ENCODE measurements around the gene UBE2L3. TPM values are rescaled to one million over a fixed set of nuclear protein-coding genes. Genes with fewer than 3 reads are reported as not detected.
A peak's percentile ranks its signal among the peaks of the same experiment; 100 is the strongest.

UBE2L3 gene
- total and polyA plus RNA-seq, 2 of the 13 experiments (the other 11 are each of a cell fraction or from before 2014, with no cell fraction given), result 30.2 to 58.1 TPM

DNA sequence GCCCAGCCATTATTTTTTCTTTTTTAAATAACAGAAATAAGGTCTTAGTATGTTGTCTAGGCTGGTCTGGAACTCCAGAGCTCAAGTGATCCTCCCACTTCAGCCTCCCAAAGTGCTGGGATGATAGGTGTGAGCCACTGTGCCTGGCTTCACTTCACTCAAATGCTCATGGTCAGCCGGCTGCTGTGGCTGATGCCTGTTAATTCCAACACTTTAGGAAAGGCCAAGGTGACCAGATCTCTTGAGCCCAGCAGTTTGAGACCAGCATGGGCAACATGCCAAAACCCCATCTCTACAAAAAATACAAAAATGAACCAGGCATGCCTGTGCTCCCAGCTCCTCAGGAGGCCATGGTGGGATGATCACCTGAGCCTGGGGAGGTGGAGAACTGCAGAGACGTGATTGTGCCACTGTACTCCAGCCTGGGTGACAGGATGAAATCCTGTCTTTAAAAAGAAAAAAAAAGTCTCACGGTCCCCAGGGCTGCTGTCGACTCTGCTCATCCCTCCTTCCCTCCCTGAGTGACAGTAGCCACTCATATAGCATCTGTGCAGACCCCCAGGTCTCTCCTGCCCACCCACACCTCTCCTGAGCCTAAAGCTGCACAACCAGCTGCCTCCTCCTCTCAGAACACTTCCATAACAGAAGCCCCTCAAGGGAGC, 58.7 kb downstream of the UBE2L3 start:
- ATAC-seq (no peak), FAIRE-seq (no peak), DNase-seq (ENCODE audit: low spot score) (no peak)
- no peak overlapping the region for H3K27ac ChIP-seq (ENCODE audit: extremely low read length, insufficient read depth, low read length)
- H3K9me3 ChIP-seq (ENCODE audit: low read length), result no peaks in the 10 kb centered on the region
- H3K79me2 ChIP-seq (ENCODE audit: insufficient read depth, low read length), result peaks cover 19% of the 10 kb centered on the region
- H3K9ac ChIP-seq (ENCODE audit: insufficient read depth, low read depth, low read length), result no peak overlapping the region
- ChIA-PET POLR2A (interaction anchor here (2.3 kb wide), 1 partner anchor 16 kb away, joined by 12 read pairs; the partner anchor contains the start of gene SDF2L1), CTCF (ENCODE audit: low intra/inter-chr PET ratio, low total read pairs) (interaction anchor here (0.9 kb wide), 1 partner anchor 20 kb away, joined by 3 read pairs; no protein-coding TSS in a partner anchor)
- intact Hi-C loops (cut with micrococcal nuclease; ENCODE audit: unreplicated experiment), result no loop called here
- H3K4me3 ChIP-seq (replicated peaks in 1 of 3; ENCODE audit: insufficient read depth in 1 of 3, low read depth in 2 of 3, low read length in 3 of 3), result no peak overlapping the region
- no peak overlapping the region for H2AFZ ChIP-seq (ENCODE audit: low read length)
- peaks cover 2 to 39% of the 10 kb centered on the region in 2 experiments; a peak in 3 of 5 replicates for H3K36me3 ChIP-seq (replicated peaks in 1 of 2; ENCODE audit: control insufficient read depth in 1 of 2, insufficient read depth in 2 of 2, low read length in 2 of 2)
- in situ Hi-C loops (cut with HindIII; ENCODE audit: extremely low pct_ligation_motif_present, low pct_unique_long_range_greater_than_20kb), result no loop called here
- WGBS (ENCODE audit: low lambda C conversion rate), result 83% methylated on average over 4 of the region's 4 CpGs
- BruUV-seq (replicated peaks), result no TSS peak
- H3K4me1 ChIP-seq (ENCODE audit: insufficient read depth, low read length), result peaks cover 21% of the 10 kb centered on the region
- H3K4me2 ChIP-seq (ENCODE audit: low read depth, low read length), result no peak overlapping the region
- H4K20me1 ChIP-seq (ENCODE audit: insufficient read depth, low read length), result peaks cover 10% of the 10 kb centered on the region
- H3K27me3 ChIP-seq (ENCODE audit: control insufficient read depth in 1 of 2, insufficient read depth in 2 of 2, low read length in 2 of 2), result no peaks in the 10 kb centered on the region
- TF ChIP-seq ZNF703 (CRISPR knock-in tag; IDR thresholded peaks at IDR 0.05; ENCODE audit: borderline replicate concordance), result no peak
- peak; percentile 7; the same call in 1 of the 2 replicates for TF ChIP-seq ZNF263 (CRISPR knock-in tag; IDR thresholded peaks at IDR 0.05)
- no peak for TF ChIP-seq SP2 (CRISPR knock-in tag; IDR thresholded peaks at IDR 0.05)
- TF ChIP-seq CBX2 (IDR thresholded peaks at IDR 0.05; ENCODE audit: low read depth, low read length), result no peak
- TF ChIP-seq CBX2 (CRISPR knock-in tag; IDR thresholded peaks at IDR 0.05; ENCODE audit: low read depth), result no peak
- no peak for TF ChIP-seq KMT2B (CRISPR knock-in tag; IDR thresholded peaks at IDR 0.05)
- no peak for TF ChIP-seq KAT2B (IDR thresholded peaks at IDR 0.05; ENCODE audit: borderline replicate concordance, low read depth, low read length)
- no peak for TF ChIP-seq PRPF4 (IDR thresholded peaks at IDR 0.05; ENCODE audit: low read depth, low read length, poor library complexity, severe bottlenecking)
- no peak for TF ChIP-seq RXRA (CRISPR knock-in tag; IDR thresholded peaks at IDR 0.05)
- no peak for TF ChIP-seq ZNF468 (CRISPR knock-in tag; IDR thresholded peaks at IDR 0.05)
- TF ChIP-seq ZNF563 (CRISPR knock-in tag; IDR thresholded peaks at IDR 0.05), result no peak
- no peak for TF ChIP-seq RARG (CRISPR knock-in tag; IDR thresholded peaks at IDR 0.05; ENCODE audit: low read depth)
- TF ChIP-seq POLR2G (IDR thresholded peaks at IDR 0.05; ENCODE audit: low read depth, low read length), result peak; percentile 43; the same call in 1 of the 2 replicates
- TF ChIP-seq, protein P1, sequence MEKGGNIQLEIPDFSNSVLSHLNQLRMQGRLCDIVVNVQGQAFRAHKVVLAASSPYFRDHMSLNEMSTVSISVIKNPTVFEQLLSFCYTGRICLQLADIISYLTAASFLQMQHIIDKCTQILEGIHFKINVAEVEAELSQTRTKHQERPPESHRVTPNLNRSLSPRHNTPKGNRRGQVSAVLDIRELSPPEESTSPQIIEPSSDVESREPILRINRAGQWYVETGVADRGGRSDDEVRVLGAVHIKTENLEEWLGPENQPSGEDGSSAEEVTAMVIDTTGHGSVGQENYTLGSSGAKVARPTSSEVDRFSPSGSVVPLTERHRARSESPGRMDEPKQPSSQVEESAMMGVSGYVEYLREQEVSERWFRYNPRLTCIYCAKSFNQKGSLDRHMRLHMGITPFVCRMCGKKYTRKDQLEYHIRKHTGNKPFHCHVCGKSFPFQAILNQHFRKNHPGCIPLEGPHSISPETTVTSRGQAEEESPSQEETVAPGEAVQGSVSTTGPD (CRISPR knock-in tag; IDR thresholded peaks at IDR 0.05), result no peak
- TF ChIP-seq, protein P2, sequence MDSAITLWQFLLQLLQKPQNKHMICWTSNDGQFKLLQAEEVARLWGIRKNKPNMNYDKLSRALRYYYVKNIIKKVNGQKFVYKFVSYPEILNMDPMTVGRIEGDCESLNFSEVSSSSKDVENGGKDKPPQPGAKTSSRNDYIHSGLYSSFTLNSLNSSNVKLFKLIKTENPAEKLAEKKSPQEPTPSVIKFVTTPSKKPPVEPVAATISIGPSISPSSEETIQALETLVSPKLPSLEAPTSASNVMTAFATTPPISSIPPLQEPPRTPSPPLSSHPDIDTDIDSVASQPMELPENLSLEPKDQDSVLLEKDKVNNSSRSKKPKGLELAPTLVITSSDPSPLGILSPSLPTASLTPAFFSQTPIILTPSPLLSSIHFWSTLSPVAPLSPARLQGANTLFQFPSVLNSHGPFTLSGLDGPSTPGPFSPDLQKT (CRISPR knock-in tag; IDR thresholded peaks at IDR 0.05; ENCODE audit: borderline replicate concordance), result no peak
- no peak for TF ChIP-seq ZKSCAN1 (IDR thresholded peaks at IDR 0.05; ENCODE audit: low read length)
- no peak for TF ChIP-seq TAF15 (IDR thresholded peaks at IDR 0.05; ENCODE audit: low read depth, low read length, poor library complexity, severe bottlenecking)
- TF ChIP-seq POLR2A (IDR thresholded peaks at IDR 0.05; ENCODE audit: insufficient read depth in 1 of 2, low read depth in 2 of 2, low read length in 2 of 2), result peak in 1 of 2 experiments; percentile 27; a peak in 1 of 4 replicates
- no peak for TF ChIP-seq CCDC6 (CRISPR knock-in tag; IDR thresholded peaks at IDR 0.05)
- TF ChIP-seq, protein P3, sequence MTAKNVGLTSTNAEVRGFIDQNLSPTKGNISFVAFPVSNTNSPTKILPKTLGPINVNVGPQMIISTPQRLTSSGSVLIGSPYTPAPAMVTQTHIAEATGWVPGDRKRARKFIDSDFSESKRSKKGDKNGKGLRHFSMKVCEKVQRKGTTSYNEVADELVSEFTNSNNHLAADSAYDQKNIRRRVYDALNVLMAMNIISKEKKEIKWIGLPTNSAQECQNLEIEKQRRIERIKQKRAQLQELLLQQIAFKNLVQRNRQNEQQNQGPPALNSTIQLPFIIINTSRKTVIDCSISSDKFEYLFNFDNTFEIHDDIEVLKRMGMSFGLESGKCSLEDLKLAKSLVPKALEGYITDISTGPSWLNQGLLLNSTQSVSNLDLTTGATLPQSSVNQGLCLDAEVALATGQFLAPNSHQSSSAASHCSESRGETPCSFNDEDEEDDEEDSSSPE (CRISPR knock-in tag; IDR thresholded peaks at IDR 0.05), result no peak
